Liver (tissue), 3 donors: ENCODE results near the gene POT1.

ENCODE experiments used
- ATF3 ChIP-seq: IDR thresholded peaks from 2 replicates; pipeline ENCODE4 v1.6.1; 2016; ENCODE audit warnings: antibody characterized with exemption
- CTCF ChIP-seq: fragments of 150-350 bp; IDR thresholded peaks from 2 replicates; pipeline ENCODE4 v1.5.1; 2017; ENCODE audit warnings: improper control_type of control experiment, low read depth, low read length; ENCODE audit not compliant: missing input control
- NR2F2 ChIP-seq: IDR thresholded peaks from 2 replicates; pipeline ENCODE4 v1.6.1; 2016; ENCODE audit warnings: antibody characterized with exemption
- RAD21 ChIP-seq, 2 donors: IDR thresholded peaks; 2 replicates each; pipeline ENCODE4 v1.6.1; 2016; ENCODE audit warnings: antibody characterized with exemption in 2 of 2, mild to moderate bottlenecking in 2 of 2
- REST ChIP-seq: IDR thresholded peaks from 2 replicates; pipeline ENCODE4 v1.6.1; 2016; ENCODE audit warnings: antibody characterized with exemption, mild to moderate bottlenecking
- SP1 ChIP-seq: IDR thresholded peaks from 2 replicates; pipeline ENCODE4 v1.6.1; 2018; ENCODE audit warnings: antibody characterized with exemption, mild to moderate bottlenecking
- TAF1 ChIP-seq: conservative IDR thresholded peaks from 2 replicates; pipeline ENCODE4 v1.6.1; 2016; ENCODE audit warnings: antibody characterized with exemption, mild to moderate bottlenecking
- YY1 ChIP-seq: IDR thresholded peaks from 2 replicates; pipeline ENCODE4 v1.6.1; 2016; ENCODE audit warnings: antibody characterized with exemption, mild to moderate bottlenecking
- ZBTB33 ChIP-seq: IDR thresholded peaks from 2 replicates; pipeline ENCODE4 v1.6.1; 2016; ENCODE audit warnings: antibody characterized with exemption
- donor health status: healthy.
- donor health status: healthy.

GRCh38 chr7:124785994-124786393 is 143.6 kb downstream of the POT1 start:
- no peak for TF ChIP-seq CTCF
- TF ChIP-seq NR2F2, result no peak
- no peak for TF ChIP-seq ATF3
- TF ChIP-seq ZBTB33, result no peak
- no peak for TF ChIP-seq YY1
- no peak for TF ChIP-seq SP1
- no peak for TF ChIP-seq REST
- no peak for TF ChIP-seq RAD21 (IDR thresholded peaks at IDR 0.05)
- no peak for TF ChIP-seq TAF1
